ENCODE measurements around the gene YARS1.

DNA sequence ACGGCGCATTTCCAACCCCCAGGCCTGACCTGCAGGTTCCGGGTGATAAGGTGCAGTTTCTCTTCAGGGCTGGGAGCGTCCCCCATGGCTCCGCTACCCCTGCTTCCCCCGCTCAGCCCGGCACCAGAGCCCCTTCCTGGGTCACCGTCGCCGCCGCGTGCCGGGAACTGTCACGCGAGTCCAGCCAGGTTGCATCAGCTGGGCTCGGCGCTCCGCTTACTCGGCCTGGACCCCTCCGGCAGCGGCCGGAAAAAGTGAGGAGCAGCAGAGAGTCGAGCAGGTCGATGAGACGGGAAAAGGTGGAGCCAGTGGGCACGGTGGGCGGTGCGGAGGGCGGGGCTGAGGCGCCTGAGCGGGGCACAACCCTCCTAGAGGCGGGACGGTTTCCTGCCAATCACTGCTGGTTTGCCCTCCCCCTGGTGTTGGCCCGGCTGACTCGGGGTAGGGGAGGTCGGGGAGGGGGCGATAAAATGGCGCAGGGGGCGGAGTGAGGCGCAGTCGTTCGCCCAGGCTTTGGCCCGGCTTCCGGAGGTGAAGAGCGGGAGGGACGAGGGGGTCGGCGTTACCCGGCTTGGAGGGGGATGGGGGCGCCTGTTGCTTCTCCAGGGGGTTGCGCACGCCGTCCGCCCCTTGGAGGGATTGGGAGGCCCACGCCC is at the start of gene YARS1, which contains the start of gene S100PBP:
- TF ChIP-seq CTCF (conservative IDR thresholded peaks at IDR 0.05; ENCODE audit: low read depth, low read length): no peak
- TF ChIP-seq EZH2phosphoT487 (IDR thresholded peaks at IDR 0.05; ENCODE audit: borderline replicate concordance, low read length): no peak
